Testis (tissue), 2 donors: ENCODE results near the gene NETO1.

ENCODE experiments used
- POLR2A ChIP-seq: fragments of 450-650 bp; IDR thresholded peaks from one replicate; pipeline ENCODE4 v1.6.1; 2017; ENCODE audit warnings: antibody characterized with exemption, mild to moderate bottlenecking, moderate library complexity
- TF ChIP-seq, protein P1 (sequence below), 3 experiments: fragments of 450-650 bp in 2 of 3; fragments of 200-600 bp in 1 of 3; sonication (generic) in 1 of 3; IDR thresholded peaks; one replicate each; pipeline ENCODE4 v1.5.1; 2016 to 2019; ENCODE audit warnings: antibody characterized with exemption in 3 of 3, mild to moderate bottlenecking in 2 of 3, moderate library complexity in 1 of 3

- TF ChIP-seq POLR2A, result no peak
- TF ChIP-seq, protein P1, sequence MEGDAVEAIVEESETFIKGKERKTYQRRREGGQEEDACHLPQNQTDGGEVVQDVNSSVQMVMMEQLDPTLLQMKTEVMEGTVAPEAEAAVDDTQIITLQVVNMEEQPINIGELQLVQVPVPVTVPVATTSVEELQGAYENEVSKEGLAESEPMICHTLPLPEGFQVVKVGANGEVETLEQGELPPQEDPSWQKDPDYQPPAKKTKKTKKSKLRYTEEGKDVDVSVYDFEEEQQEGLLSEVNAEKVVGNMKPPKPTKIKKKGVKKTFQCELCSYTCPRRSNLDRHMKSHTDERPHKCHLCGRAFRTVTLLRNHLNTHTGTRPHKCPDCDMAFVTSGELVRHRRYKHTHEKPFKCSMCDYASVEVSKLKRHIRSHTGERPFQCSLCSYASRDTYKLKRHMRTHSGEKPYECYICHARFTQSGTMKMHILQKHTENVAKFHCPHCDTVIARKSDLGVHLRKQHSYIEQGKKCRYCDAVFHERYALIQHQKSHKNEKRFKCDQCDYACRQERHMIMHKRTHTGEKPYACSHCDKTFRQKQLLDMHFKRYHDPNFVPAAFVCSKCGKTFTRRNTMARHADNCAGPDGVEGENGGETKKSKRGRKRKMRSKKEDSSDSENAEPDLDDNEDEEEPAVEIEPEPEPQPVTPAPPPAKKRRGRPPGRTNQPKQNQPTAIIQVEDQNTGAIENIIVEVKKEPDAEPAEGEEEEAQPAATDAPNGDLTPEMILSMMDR (IDR thresholded peaks at IDR 0.05), result no peak
Measured at GRCh38 chr18:72878143-72878542, 10.4 kb upstream of the NETO1 start.
